ENCODE results near the gene FBN1.
A peak's percentile ranks its signal among the peaks of the same experiment; 100 is the strongest.

FBN1 gene

GRCh38 chr15:48469271-48469670, 176.2 kb downstream of the FBN1 start:
- no peak for DNase-seq (ENCODE audit: low spot score)

- no peak for DNase-seq (ENCODE audit: low spot score)
Observed at GRCh38 chr15:48467801-48468200, 177.7 kb downstream of the FBN1 start.

GRCh38 chr15:48466820-48467219, 178.7 kb downstream of the FBN1 start:
- no peak for DNase-seq (ENCODE audit: low spot score)

GRCh38 chr15:48466079-48466478, 179.4 kb downstream of the FBN1 start:
- DNase-seq (ENCODE audit: low spot score) = no peak

- DNase-seq (ENCODE audit: low spot score) = no peak
Observed at GRCh38 chr15:48465410-48465809, 180.1 kb downstream of the FBN1 start.

- no peak for DNase-seq (ENCODE audit: low spot score)
Observed at GRCh38 chr15:48463366-48463880, 182.1 kb downstream of the FBN1 start.

- no peak for DNase-seq (ENCODE audit: low spot score)
Observed at GRCh38 chr15:48462688-48463087, 182.8 kb downstream of the FBN1 start.

- peak; percentile 40 for DNase-seq (ENCODE audit: low spot score)
Observed at GRCh38 chr15:48459571-48460442, 185.7 kb downstream of the FBN1 start.

GRCh38 chr15:48458876-48459275, 186.6 kb downstream of the FBN1 start:
- DNase-seq (ENCODE audit: low spot score) = no peak

GRCh38 chr15:48456134-48456533, 189.4 kb downstream of the FBN1 start:
- DNase-seq (ENCODE audit: low spot score) = no peak

GRCh38 chr15:48451736-48452135, 193.8 kb downstream of the FBN1 start:
- DNase-seq (ENCODE audit: low spot score) = no peak

GRCh38 chr15:48451241-48451640, 194.3 kb downstream of the FBN1 start:
- DNase-seq (ENCODE audit: low spot score) = no peak

GRCh38 chr15:48449734-48450133, 195.8 kb downstream of the FBN1 start:
- DNase-seq (ENCODE audit: low spot score) = no peak

- DNase-seq (ENCODE audit: low spot score) = peak; percentile 28
Observed at GRCh38 chr15:48447657-48448056, 197.9 kb downstream of the FBN1 start.

- no peak for DNase-seq (ENCODE audit: low spot score)
Observed at GRCh38 chr15:48447058-48447457, 198.5 kb downstream of the FBN1 start.

GRCh38 chr15:48442011-48442410, 203.5 kb downstream of the FBN1 start:
- no peak for DNase-seq (ENCODE audit: low spot score)

- DNase-seq (ENCODE audit: low spot score) = peak; percentile 66
Observed at GRCh38 chr15:48440084-48440483, 205.4 kb downstream of the FBN1 start.

- DNase-seq (ENCODE audit: low spot score) = no peak
Observed at GRCh38 chr15:48437178-48437577, 208.3 kb downstream of the FBN1 start.

GRCh38 chr15:48435321-48435720, 210.2 kb downstream of the FBN1 start:
- no peak for DNase-seq (ENCODE audit: low spot score)

- no peak for DNase-seq (ENCODE audit: low spot score)
Observed at GRCh38 chr15:48433226-48433886, 212.2 kb downstream of the FBN1 start.

- DNase-seq (ENCODE audit: low spot score) = no peak
Observed at GRCh38 chr15:48432688-48433087, 212.8 kb downstream of the FBN1 start.

- peak; percentile 61 for DNase-seq (ENCODE audit: low spot score)
Observed at GRCh38 chr15:48427960-48428547, 217.5 kb downstream of the FBN1 start.

GRCh38 chr15:48427479-48427878, 218.0 kb downstream of the FBN1 start:
- no peak for DNase-seq (ENCODE audit: low spot score)
